A549 (cell line): ENCODE measurements around the gene ASMTL.

Experiments used
- CHD2 ChIP-seq: fragments of 150-350 bp; IDR thresholded peaks from 2 replicates; pipeline ENCODE4 v1.6.1; 2014; ENCODE audit warnings: low read length; ENCODE audit not compliant: partially characterized antibody
- MAX ChIP-seq: IDR thresholded peaks from 2 replicates; pipeline ENCODE4 v1.6.1; 2012
- NR3C1 ChIP-seq: fragments of >200 bp; sonication (Bioruptor Twin); formaldehyde crosslinking; IDR thresholded peaks from 3 replicates; pipeline ENCODE4 v1.6.1; 2017
- POLR2A ChIP-seq: IDR thresholded peaks from 2 replicates; pipeline ENCODE4 v1.6.1; 2012; ENCODE audit warnings: mild to moderate bottlenecking, low read length
- RAD21 ChIP-seq, 2 experiments: fragments of >200 bp in 1 of 2; sonication (Bioruptor Twin) in 1 of 2; formaldehyde crosslinking in 1 of 2; IDR thresholded peaks in 1 of 2; conservative IDR thresholded peaks in 1 of 2; 2 replicates in 1 of 2; 3 replicates in 1 of 2; pipeline ENCODE4 v1.6.1; 2012 to 2018; ENCODE audit warnings: inconsistent platforms in 1 of 2
- RCOR1 ChIP-seq: fragments of 150-350 bp; IDR thresholded peaks from 2 replicates; pipeline ENCODE4 v1.6.1; 2014; ENCODE audit warnings: antibody characterized with exemption, low read length, low read depth
- RFX5 ChIP-seq: fragments of 450-650 bp; IDR thresholded peaks from 2 replicates; pipeline ENCODE4 v1.7.1; 2014; ENCODE audit warnings: antibody characterized with exemption, mild to moderate bottlenecking, moderate library complexity
- SMC3 ChIP-seq: fragments of >200 bp; sonication (Bioruptor Twin); formaldehyde crosslinking; IDR thresholded peaks from 3 replicates; pipeline ENCODE4 v1.6.1; 2018; ENCODE audit warnings: inconsistent platforms
- SREBF2 ChIP-seq: fragments of 450-650 bp; IDR thresholded peaks from 2 replicates; pipeline ENCODE4 v1.6.1; 2014; ENCODE audit warnings: mild to moderate bottlenecking, moderate library complexity
- TF ChIP-seq, protein P1 (sequence below): fragments of >200 bp; sonication (Bioruptor Twin); formaldehyde crosslinking; IDR thresholded peaks from 3 replicates; pipeline ENCODE4 v1.5.1; 2016

DNA sequence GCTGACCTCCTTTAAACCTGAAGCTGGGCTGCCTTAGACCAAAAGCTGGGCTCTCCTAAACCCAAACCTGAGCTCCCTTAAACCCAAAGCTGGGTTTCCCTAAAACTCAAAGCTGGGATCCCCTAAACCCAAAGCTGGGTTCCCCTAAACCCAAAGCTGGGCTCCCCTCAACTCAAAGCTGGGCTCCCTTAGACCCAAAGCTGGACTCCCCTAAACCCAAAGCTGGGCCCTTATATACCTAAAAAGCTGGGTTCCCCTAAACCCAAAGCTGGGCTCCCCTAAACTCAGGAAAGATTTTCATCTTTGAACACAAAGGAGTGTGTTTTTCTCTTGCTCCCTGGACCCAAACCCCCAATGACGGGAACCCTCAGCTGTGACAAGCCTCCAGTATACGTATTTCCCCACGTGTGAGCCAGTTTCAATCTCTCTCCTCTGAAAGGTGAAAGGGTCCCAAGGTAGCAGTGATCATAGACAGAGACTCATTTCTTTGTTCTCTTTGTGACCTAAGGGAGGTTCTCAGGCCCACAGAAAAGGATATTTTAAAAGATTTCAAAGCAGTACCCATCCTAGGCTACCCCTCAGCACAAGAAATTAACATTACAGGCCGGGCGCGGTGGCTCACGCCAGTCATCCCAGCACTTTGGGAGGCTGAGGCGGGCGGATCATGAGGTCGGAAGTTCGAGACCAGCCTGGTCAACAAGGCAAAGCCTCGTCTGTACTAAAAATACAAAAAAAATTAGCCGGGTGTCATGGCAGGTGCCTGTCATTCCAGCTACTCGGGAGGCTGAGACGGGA is 31.3 kb upstream of the ASMTL start:
- TF ChIP-seq RFX5, result no peak
- TF ChIP-seq POLR2A, result no peak
- TF ChIP-seq SMC3, result no peak
- no peak for TF ChIP-seq RCOR1
- TF ChIP-seq NR3C1, result no peak
- no peak for TF ChIP-seq RAD21 (conservative IDR thresholded peaks at IDR 0.05 in 1 of 2, IDR thresholded peaks at IDR 0.05 in 1 of 2)
- TF ChIP-seq CHD2, result no peak
- TF ChIP-seq SREBF2, result no peak
- TF ChIP-seq, protein P1, sequence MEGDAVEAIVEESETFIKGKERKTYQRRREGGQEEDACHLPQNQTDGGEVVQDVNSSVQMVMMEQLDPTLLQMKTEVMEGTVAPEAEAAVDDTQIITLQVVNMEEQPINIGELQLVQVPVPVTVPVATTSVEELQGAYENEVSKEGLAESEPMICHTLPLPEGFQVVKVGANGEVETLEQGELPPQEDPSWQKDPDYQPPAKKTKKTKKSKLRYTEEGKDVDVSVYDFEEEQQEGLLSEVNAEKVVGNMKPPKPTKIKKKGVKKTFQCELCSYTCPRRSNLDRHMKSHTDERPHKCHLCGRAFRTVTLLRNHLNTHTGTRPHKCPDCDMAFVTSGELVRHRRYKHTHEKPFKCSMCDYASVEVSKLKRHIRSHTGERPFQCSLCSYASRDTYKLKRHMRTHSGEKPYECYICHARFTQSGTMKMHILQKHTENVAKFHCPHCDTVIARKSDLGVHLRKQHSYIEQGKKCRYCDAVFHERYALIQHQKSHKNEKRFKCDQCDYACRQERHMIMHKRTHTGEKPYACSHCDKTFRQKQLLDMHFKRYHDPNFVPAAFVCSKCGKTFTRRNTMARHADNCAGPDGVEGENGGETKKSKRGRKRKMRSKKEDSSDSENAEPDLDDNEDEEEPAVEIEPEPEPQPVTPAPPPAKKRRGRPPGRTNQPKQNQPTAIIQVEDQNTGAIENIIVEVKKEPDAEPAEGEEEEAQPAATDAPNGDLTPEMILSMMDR, result no peak
- no peak for TF ChIP-seq MAX
